Large intestine (tissue), 1 donor: Measurements from ENCODE around the gene IRF2BP1. TPM values are rescaled to one million over a fixed set of nuclear protein-coding genes. Genes with fewer than 3 reads are reported as not detected.

Source experiments
- polyA plus RNA-seq: library from polyadenylated mRNA; unstranded; fragments of 120-200 nt; gene quantifications from one replicate; pipeline ENCODE4 v1.2.1, GENCODE V29; 2013

The IRF2BP1 gene
- polyA plus RNA-seq, 1 donor = 21.1 TPM

Other genes with a start within 250 kb of the IRF2BP1 start
- 24.4 TPM for gene EML2, start 246.7 kb downstream of the IRF2BP1 start, polyA plus RNA-seq
- gene GIPR, start 217.9 kb downstream of the IRF2BP1 start, polyA plus RNA-seq = 8.1 TPM
- 249 TPM for gene SNRPD2, start 194.2 kb downstream of the IRF2BP1 start, polyA plus RNA-seq
- gene QPCTL, start 193.5 kb downstream of the IRF2BP1 start, polyA plus RNA-seq = 8.1 TPM
- gene FBXO46, start 155.2 kb downstream of the IRF2BP1 start, polyA plus RNA-seq = 13.9 TPM
- not detected for gene MEIOSIN, start 152.7 kb downstream of the IRF2BP1 start, polyA plus RNA-seq
- 9.3 TPM for gene SIX5, start 116.9 kb downstream of the IRF2BP1 start, polyA plus RNA-seq
- gene DMPK, start 103.7 kb downstream of the IRF2BP1 start, polyA plus RNA-seq = 49.4 TPM
- gene DMWD, start 93.3 kb downstream of the IRF2BP1 start, polyA plus RNA-seq = 24.4 TPM
- gene RSPH6A, start 70.8 kb downstream of the IRF2BP1 start, polyA plus RNA-seq = 0.01 TPM
- 65.0 TPM for gene SYMPK, start 23.0 kb downstream of the IRF2BP1 start, polyA plus RNA-seq
- gene FOXA3, start 21.8 kb downstream of the IRF2BP1 start, polyA plus RNA-seq = 21.3 TPM
- 8.9 TPM for gene MYPOP, start 16.5 kb upstream of the IRF2BP1 start, polyA plus RNA-seq
- gene NANOS2, start 28.6 kb upstream of the IRF2BP1 start, polyA plus RNA-seq = not detected
- 2.5 TPM for gene NOVA2, start 87.7 kb upstream of the IRF2BP1 start, polyA plus RNA-seq
- gene CCDC61, start 109.3 kb upstream of the IRF2BP1 start, polyA plus RNA-seq = 13.2 TPM
- 0.07 TPM for gene PGLYRP1, start 136.9 kb upstream of the IRF2BP1 start, polyA plus RNA-seq
- 0.36 TPM for gene IGFL4, start 154.9 kb upstream of the IRF2BP1 start, polyA plus RNA-seq
- gene IGFL3, start 238.5 kb upstream of the IRF2BP1 start, polyA plus RNA-seq = not detected